Ovary (tissue), 3 donors: Measurements from ENCODE around the gene NCOA1.

Experiments
- CTCF ChIP-seq, 3 donors: fragments of 450-650 bp in 2 of 3; fragments of 200-600 bp in 1 of 3; IDR thresholded peaks; one replicate each; pipeline versions ENCODE4 v1.5.1 to v1.8.0; 2016 to 2022; ENCODE audit warnings: antibody characterized with exemption in 3 of 3, mild to moderate bottlenecking in 1 of 3
- POLR2A ChIP-seq: fragments of 450-650 bp; IDR thresholded peaks from one replicate; pipeline ENCODE4 v1.6.1; 2017; ENCODE audit warnings: antibody characterized with exemption, mild to moderate bottlenecking, moderate library complexity
- donor health status: DM: no; HTN: no; CAD: no.

GRCh38 chr2:24819442-24820174 lies 328.6 kb downstream of the NCOA1 start:
- TF ChIP-seq CTCF (IDR thresholded peaks at IDR 0.05), result no peak
- TF ChIP-seq POLR2A, result no peak
